Stimulated activated CD8-positive, alpha-beta memory T cell treated with anti-CD3 and anti-CD28 coated beads, Interleukin-2, amount 100 ng/mL, for 48 hours (primary cell): Measurements from ENCODE around the gene SPATA33.

Experiments used
- DNase-seq, 2 donors: peaks; one replicate each; pipeline ENCODE4 v3.0.0-alpha.2; 2020; ENCODE audit warnings: low read depth in 2 of 2

The SPATA33 gene

GRCh38 chr16:89709716-89710432, 52.2 kb downstream of the SPATA33 start:
- DNase-seq = no peak

DNA sequence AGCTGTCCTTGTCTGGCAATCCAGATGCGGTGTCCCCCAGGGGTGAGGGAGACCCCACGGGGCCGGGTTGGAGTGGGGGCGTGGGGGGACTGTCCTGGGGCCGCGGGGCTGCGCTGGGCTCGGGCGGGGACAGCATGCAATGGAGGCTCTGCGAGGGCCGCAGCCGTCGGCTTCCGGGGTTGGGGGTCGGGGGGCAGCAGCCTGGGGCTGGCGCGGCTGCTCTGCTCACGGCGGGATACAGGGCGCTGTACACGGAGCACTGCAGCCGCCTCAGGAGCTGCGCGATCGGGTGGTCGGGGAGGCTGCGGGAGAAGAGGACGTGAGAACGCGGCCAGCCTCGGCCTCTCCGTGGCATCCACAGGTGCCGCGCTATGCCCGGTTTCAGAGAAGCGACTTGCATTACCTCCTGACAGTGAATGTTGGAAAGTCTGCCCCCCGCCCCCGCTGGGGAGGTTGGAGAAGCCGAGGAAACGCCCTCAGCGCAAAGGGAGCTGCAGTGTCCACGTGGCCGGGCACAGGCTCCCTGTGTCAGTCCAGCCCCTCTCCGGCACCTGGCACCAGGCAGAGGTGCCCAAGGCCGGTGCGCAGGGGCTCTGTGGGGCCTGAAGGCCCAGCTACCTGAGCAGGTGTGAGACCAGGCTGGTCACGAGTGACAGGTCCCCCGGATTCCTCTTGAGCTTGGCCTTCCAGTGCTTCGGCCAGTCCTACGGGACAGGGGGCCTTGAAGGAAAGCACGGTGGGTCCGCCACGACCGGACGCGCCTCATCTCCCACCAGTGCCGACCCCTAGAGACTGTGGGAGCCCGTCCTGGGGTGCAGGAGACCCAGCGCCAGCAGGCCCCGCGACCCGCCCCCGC, 53.3 kb downstream of the SPATA33 start:
- DNase-seq = no peak

DNA sequence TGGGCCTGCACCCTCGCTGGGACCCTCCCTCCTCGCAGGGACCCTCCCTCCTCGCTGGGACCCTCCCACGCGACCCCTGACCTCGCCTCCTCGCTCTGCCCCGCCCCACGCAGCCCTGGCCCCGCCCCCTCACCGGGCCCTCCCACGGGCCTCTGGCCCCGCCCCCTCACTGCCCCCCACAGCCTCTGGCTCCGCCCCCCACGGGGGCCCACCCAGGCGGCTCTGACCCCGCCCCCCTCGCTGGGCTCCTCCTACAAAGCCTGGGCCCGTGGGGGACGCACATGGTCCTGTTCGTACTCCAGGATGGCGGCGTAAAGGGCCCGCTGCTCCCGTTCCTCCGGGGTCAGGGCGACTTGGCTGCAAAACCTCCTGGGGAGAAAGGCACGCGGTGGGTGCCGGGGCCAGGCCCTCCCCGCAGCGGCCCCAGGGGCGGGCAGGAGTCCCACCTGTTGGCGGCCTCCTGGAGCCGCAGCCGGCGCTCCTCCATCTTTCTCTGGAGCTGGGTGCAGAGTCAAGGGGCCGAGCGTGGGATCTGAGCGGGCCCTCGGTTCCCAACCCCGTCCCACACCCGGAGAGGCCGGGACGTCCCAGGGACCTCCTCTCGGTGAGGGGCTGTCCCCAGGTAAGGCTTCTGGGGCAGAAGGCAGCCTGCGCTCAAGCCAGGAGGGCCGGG, 54.1 kb downstream of the SPATA33 start:
- DNase-seq = peak; percentile 64 to 82

DNA sequence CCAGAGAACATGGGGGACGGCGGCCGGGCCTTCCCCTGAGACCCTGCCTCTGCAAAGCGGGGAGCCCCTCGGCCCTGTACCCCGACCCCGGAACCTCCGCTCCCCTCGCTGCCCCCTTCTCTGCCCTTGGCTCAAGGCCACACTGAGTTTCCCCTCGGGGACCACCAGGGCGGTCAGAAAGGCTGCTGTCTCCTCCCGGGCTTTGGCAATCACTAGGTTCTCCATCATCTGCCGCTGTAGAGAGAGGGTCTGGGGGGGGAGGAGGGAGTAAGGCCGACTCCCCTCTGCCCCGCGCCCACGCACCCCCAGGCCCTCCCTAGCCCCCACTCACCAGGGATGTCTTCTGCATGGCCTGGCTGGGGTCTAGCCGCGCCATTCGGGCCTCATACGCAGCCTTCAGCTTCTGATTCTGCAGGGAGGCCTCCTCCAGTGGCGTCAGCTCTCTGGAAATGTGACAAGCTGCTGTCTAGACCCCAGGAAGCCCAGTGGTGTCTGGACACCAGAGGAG, 54.7 kb downstream of the SPATA33 start:
- no peak for DNase-seq

DNA sequence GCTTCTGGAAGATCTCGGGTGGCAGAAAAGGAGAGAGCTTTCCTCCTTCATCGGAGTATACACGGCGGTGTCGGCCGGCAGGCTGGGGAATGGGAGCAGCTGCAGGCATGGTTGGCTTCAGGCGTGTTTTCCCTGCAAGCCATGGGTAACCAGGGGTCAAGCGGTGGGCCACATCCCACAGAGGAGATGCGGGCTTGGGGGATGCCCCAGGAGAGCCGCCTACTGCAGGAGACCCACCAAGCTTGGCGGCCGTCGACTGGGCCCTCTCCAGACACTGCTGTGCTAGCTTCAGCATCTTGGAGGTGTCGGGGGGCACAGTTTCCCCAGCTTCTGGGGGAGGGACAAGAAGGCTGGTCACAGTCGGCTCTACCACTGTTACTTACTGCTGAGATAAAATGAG, 58.9 kb downstream of the SPATA33 start:
- DNase-seq = no peak

- DNase-seq = no peak
Measured at GRCh38 chr16:89716916-89717687, 59.5 kb downstream of the SPATA33 start.

- DNase-seq = no peak
Measured at GRCh38 chr16:89717688-89718505, 60.3 kb downstream of the SPATA33 start.
